ENCODE data around the gene DUSP28. TPM values are rescaled to one million over a fixed set of nuclear protein-coding genes. Genes with fewer than 3 reads are reported as not detected.

The DUSP28 gene
- total and polyA plus RNA-seq, 10 of the 15 experiments (the other 5 are each of a cell fraction or from before 2014, with no cell fraction given), result 2.5 to 12.5 (median 6.4) TPM

DNA sequence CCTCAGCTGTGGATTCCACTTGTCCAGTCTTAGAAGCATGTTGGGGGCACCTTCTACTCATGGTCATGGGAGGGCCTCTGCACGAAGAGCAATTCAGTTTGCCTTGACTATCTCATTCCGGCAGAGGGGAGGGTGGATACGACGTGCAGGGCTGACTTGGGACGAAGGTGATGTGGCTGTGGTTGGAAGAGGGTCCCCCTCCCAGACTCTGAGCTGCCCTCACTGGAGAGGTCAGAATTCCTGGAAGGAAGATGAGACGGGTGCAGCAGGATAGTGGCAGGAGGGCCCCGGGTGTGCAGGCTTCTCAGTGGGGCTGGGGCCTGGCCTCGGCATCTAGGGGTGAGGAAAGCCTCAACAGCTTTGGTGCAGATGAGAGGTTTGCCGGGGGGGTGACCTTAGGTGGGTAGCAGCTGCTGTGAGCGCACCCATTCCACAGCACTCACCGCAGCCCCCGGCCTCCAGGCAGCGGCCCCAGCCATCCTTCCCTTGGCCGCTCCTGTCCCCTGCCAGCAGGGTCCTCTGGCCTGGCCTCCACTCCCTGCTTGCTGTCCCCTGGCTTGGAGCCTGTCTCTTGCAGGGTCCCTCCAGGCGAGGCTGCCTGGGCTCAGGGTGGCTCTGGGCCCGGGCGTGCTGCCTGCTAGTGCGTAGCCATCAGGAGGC is 11.3 kb downstream of the DUSP28 start (continued):
- TF ChIP-seq, protein P1, sequence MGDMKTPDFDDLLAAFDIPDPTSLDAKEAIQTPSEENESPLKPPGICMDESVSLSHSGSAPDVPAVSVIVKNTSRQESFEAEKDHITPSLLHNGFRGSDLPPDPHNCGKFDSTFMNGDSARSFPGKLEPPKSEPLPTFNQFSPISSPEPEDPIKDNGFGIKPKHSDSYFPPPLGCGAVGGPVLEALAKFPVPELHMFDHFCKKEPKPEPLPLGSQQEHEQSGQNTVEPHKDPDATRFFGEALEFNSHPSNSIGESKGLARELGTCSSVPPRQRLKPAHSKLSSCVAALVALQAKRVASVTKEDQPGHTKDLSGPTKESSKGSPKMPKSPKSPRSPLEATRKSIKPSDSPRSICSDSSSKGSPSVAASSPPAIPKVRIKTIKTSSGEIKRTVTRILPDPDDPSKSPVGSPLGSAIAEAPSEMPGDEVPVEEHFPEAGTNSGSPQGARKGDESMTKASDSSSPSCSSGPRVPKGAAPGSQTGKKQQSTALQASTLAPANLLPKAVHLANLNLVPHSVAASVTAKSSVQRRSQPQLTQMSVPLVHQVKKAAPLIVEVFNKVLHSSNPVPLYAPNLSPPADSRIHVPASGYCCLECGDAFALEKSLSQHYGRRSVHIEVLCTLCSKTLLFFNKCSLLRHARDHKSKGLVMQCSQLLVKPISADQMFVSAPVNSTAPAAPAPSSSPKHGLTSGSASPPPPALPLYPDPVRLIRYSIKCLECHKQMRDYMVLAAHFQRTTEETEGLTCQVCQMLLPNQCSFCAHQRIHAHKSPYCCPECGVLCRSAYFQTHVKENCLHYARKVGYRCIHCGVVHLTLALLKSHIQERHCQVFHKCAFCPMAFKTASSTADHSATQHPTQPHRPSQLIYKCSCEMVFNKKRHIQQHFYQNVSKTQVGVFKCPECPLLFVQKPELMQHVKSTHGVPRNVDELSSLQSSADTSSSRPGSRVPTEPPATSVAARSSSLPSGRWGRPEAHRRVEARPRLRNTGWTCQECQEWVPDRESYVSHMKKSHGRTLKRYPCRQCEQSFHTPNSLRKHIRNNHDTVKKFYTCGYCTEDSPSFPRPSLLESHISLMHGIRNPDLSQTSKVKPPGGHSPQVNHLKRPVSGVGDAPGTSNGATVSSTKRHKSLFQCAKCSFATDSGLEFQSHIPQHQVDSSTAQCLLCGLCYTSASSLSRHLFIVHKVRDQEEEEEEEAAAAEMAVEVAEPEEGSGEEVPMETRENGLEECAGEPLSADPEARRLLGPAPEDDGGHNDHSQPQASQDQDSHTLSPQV (IDR thresholded peaks at IDR 0.05), result no peak

DNA sequence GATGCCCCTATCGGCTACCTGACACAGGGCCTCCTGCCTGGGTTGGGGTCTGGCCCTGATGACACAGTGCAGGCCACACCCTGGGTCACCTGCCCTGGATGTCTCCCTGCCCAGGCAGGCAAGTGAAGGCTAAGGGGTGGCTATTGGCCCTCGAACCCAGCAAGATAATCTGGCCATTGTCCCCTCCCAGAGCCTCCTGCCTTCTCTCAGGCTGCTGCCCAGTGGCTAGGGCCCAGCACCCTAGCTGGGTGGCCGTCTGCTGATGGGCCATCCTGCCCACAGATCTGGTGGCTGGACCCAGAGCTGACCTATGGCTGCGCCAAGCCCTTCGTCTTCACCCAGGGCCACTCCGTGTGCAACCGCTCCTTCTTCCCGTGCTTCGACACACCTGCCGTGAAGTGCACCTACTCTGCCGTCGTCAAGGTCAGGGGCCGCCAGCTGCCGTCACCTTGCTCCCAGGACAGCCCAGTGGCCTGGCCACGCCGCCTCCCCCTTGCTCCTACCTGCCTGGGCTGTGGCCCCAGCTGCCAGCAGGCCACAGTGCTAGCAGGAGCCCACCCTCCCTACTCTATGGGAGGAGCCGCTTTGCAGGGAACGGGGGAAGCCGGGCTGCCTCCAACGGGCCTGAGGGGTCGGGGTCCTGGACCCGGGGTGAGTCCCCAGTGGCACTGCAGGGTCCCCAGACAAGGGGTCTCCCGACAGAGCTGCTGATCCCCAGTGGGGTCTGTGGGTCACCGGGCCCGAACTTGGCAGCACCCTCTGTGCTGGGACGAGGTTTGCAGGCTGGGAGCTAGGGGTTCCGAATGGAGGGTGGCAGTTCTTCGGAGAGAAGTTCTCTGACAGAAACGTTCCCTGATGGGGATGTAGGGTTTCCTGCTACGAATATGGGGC is 12.2 kb downstream of the DUSP28 start:
- in situ Hi-C loops (cut with MboI) (no loop called here), intact Hi-C loops (cut with micrococcal nuclease; ENCODE audit: unreplicated experiment) (no loop called here)
- POLR2A ChIA-PET, result interaction anchor here (0.6 to 1.0 kb wide), 2 partner anchors 14 to 749 kb away, joined by 3 to 5 read pairs; partner anchors contain the start of gene CAPN10
- Histone ChIP-seq H3K27ac (ENCODE audit: control insufficient read depth, insufficient read depth) (no peak overlapping the region), H2AFZ (ENCODE audit: control insufficient read depth, low read depth, low read length) (no peak overlapping the region), H3K9me3 (replicated peaks; ENCODE audit: control insufficient read depth, insufficient read depth, low read length) (no peaks in the 10 kb centered on the region), H3K9ac (ENCODE audit: control insufficient read depth, insufficient read depth, low read length) (no peak overlapping the region), H3K79me2 (ENCODE audit: control insufficient read depth, insufficient read depth, low read length) (peaks cover 21% of the 10 kb centered on the region), H3K27me3 (replicated peaks in 1 of 2; ENCODE audit: control insufficient read depth in 2 of 2, insufficient read depth in 2 of 2, low read length in 1 of 2) (no peaks in the 10 kb centered on the region), H3K36me3 (ENCODE audit: control insufficient read depth in 2 of 2, insufficient read depth in 2 of 2, low read length in 1 of 2) (peaks cover 0 to 3% of the 10 kb centered on the region in 2 experiments; a peak in 2 of 4 replicates), H4K20me1 (ENCODE audit: control insufficient read depth, insufficient read depth) (no peaks in the 10 kb centered on the region; the same call in 1 of the 2 replicates), H3K4me2 (ENCODE audit: control insufficient read depth, insufficient read depth) (no peak overlapping the region), H3K4me1 (ENCODE audit: control insufficient read depth, insufficient read depth, low read length) (peaks cover 17% of the 10 kb centered on the region), H3K4me3 (no peak overlapping the region)
- WGBS (ENCODE audit: insufficient coverage, insufficient replicate concordance, low lambda C conversion rate, missing lambda C conversion rate), result 91% methylated on average over 30 of the region's 30 CpGs
- DNase-seq (ENCODE audit: low read depth, low spot score), result no peak
- SMC1A ChIA-PET (ENCODE audit: uncharacterized antibody, unreplicated experiment), result no interaction called here
- FAIRE-seq, result no peak
- no TSS peak for BruUV-seq (replicated peaks)
- no peak for ATAC-seq
- TF ChIP-seq CREB1 (IDR thresholded peaks at IDR 0.05; ENCODE audit: low read depth) (no peak), SREBF1 (IDR thresholded peaks at IDR 0.05; ENCODE audit: low read length) (no peak), CREM (IDR thresholded peaks at IDR 0.05; ENCODE audit: low read depth) (no peak), MTA3 (IDR thresholded peaks at IDR 0.05; ENCODE audit: borderline replicate concordance, low read length) (no peak), POU2F2 (IDR thresholded peaks at IDR 0.05; ENCODE audit: borderline replicate concordance, low read depth, low read length) (no peak), CHD2 (IDR thresholded peaks at IDR 0.05; ENCODE audit: borderline replicate concordance, low read depth, low read length) (no peak), SUPT20H (IDR thresholded peaks at IDR 0.05; ENCODE audit: borderline replicate concordance, control insufficient read depth, low read depth, low read length) (no peak), FOS (IDR thresholded peaks at IDR 0.05; ENCODE audit: borderline replicate concordance, extremely low read depth, insufficient read length) (no peak), RCOR1 (conservative IDR thresholded peaks at IDR 0.05; ENCODE audit: low read depth, low read length) (no peak)
- TF ChIP-seq, protein P2, sequence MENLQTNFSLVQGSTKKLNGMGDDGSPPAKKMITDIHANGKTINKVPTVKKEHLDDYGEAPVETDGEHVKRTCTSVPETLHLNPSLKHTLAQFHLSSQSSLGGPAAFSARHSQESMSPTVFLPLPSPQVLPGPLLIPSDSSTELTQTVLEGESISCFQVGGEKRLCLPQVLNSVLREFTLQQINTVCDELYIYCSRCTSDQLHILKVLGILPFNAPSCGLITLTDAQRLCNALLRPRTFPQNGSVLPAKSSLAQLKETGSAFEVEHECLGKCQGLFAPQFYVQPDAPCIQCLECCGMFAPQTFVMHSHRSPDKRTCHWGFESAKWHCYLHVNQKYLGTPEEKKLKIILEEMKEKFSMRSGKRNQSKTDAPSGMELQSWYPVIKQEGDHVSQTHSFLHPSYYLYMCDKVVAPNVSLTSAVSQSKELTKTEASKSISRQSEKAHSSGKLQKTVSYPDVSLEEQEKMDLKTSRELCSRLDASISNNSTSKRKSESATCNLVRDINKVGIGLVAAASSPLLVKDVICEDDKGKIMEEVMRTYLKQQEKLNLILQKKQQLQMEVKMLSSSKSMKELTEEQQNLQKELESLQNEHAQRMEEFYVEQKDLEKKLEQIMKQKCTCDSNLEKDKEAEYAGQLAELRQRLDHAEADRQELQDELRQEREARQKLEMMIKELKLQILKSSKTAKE (IDR thresholded peaks at IDR 0.05; ENCODE audit: low read depth, poor library complexity, severe bottlenecking), result no peak
- CTCF ChIA-PET, result interaction anchor here (1.4 to 2.0 kb wide), 3 partner anchors 8 to 58 kb away, joined by 3 to 6 read pairs (median 3); no protein-coding TSS in a partner anchor
- RAD21 ChIA-PET (ENCODE audit: unreplicated experiment), result no interaction called here
